ENCODE data around the gene SLC10A6.

DNA sequence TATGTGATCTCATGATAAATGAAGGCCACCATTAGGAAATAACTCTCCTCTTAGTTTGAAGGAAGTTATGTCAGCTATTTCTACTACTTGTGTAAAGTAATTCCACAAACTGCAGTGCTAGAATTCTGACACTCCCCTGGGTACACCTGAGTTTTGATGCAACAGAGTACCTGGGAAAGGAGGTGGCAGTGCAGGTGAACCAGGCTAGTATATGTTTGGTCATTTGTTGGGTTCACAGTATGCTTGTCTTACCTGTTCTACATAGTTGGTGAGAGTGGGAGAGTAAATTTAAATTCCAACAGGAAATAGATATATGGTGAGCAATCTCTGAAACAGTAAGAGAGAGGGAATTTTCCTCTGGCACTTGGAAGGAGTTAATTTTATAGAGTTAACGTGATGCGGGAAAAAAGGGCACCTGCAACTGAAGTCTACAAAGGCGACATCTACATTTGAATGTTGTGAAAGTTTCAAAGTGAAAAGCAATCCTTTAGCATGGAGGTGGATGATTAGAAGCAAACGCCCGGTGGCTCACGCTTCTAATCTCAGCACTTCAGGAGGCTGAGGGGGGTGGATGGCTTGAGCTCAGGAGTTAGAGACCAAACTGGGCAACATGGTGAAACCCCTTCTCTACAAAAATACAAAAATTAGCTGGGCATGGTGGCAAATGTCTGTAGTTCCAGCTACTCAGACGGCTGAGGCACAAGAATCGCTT is 8.3 kb upstream of the SLC10A6 start:
- TF ChIP-seq, protein P1, sequence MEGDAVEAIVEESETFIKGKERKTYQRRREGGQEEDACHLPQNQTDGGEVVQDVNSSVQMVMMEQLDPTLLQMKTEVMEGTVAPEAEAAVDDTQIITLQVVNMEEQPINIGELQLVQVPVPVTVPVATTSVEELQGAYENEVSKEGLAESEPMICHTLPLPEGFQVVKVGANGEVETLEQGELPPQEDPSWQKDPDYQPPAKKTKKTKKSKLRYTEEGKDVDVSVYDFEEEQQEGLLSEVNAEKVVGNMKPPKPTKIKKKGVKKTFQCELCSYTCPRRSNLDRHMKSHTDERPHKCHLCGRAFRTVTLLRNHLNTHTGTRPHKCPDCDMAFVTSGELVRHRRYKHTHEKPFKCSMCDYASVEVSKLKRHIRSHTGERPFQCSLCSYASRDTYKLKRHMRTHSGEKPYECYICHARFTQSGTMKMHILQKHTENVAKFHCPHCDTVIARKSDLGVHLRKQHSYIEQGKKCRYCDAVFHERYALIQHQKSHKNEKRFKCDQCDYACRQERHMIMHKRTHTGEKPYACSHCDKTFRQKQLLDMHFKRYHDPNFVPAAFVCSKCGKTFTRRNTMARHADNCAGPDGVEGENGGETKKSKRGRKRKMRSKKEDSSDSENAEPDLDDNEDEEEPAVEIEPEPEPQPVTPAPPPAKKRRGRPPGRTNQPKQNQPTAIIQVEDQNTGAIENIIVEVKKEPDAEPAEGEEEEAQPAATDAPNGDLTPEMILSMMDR (IDR thresholded peaks at IDR 0.05), result no peak
- TF ChIP-seq EP300 (IDR thresholded peaks at IDR 0.05), result no peak
- TF ChIP-seq POLR2AphosphoS5 (IDR thresholded peaks at IDR 0.05), result no peak
- TF ChIP-seq POLR2A (IDR thresholded peaks at IDR 0.05), result no peak

All from stomach (tissue), 4 donors.